Activated gamma-delta T cell (primary cell): ENCODE measurements around the gene IER5.

Experiments
- DNase-seq: peaks from one replicate; lab custom pipeline; 2025; lab: John Stamatoyannopoulos, UW

IER5 gene

GRCh38 chr1:181077576-181078242 lies 10.8 kb upstream of the IER5 start:
- DNase-seq, result no peak

DNA sequence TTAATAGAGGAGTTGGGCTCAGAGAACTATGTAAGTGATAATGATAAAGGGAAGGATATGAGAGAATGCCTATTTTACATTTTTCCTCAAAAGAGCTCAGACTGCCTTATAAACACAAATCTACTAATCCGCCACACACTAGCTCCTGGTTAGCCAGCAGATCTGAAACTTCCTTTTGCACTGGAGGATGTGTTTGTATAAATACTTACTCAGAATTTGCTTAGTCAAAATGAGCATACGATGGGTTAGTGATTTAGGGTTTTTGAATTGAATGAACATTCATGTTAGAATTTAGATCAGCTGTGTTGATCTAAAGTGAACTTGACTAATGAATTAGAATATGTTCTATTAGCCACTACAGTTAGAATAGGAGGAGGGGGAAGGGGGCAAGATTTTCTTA lies 9.1 kb upstream of the IER5 start:
- no peak for DNase-seq

DNA sequence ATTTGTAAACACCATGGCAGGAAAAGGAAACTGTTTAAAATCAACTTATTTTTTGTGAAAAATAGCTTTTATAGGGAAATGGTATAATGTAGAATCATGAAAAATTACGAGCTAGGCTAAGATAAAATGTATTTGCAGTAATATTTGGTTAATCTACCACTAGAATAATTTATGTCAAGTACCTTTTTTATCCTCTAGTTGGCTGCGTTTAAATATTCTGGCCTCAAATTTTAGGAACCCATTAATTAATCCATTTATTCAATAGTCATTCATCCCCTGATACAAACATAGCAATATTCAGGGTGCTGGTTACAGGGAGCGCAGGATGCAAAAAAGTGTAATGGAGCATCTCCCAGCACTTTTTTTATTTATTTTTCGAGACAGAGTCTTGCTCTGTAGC lies 8.6 kb upstream of the IER5 start:
- no peak for DNase-seq

DNA sequence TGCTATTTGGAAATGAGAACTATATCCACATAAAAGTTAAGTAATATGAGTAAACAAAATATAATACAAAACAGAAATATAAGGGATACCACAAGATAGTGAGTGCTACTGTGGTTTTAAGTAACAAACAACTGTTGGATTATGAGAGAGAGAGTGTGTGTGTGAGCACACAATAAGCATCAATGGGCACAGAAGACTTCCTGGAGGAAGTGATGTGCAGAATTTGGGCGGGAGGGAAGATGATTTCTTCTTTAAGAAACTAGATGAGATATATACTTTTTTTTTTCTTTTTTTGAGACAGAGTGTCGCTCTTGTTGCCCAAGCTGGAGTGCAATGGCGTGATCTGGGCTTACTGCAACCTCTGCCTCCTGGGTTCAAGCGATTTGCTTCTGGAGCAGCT lies 7.9 kb upstream of the IER5 start:
- DNase-seq, result no peak

DNA sequence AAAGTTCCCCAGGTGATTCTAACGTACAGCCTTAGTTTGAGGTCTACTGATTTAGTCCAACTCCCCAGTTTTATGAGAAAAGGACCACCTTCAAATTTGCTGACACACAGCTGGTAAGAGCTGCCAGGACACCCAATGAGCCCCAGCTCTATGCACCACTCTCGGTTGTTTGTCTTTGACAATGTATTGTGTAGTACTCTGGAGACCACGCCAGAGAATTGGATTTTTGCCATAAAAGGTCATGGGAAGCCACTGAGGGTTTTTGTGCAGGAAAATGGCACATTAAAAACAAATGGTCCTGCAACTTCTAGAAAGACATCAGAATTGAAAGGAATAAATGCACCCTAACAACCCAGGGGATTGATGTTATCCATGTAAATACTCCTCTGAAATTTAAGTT lies 7.1 kb upstream of the IER5 start:
- DNase-seq, result no peak

- DNase-seq, result no peak
These were observed 4.5 kb upstream of the IER5 start for GRCh38 chr1:181083842-181084605.

- no peak for DNase-seq
These were observed 3.9 kb upstream of the IER5 start for GRCh38 chr1:181084606-181084969.

GRCh38 chr1:181086091-181086490 lies 2.4 kb upstream of the IER5 start:
- no peak for DNase-seq

- no peak for DNase-seq
These were observed 1.6 kb upstream of the IER5 start for GRCh38 chr1:181086926-181087325.

GRCh38 chr1:181087400-181087901 lies 1.0 kb upstream of the IER5 start:
- no peak for DNase-seq

GRCh38 chr1:181089017-181089675 lies 646 bp downstream of the IER5 start:
- peak; percentile 42 for DNase-seq

GRCh38 chr1:181089676-181090544 lies 1.4 kb downstream of the IER5 start:
- peak; percentile 61 for DNase-seq

DNA sequence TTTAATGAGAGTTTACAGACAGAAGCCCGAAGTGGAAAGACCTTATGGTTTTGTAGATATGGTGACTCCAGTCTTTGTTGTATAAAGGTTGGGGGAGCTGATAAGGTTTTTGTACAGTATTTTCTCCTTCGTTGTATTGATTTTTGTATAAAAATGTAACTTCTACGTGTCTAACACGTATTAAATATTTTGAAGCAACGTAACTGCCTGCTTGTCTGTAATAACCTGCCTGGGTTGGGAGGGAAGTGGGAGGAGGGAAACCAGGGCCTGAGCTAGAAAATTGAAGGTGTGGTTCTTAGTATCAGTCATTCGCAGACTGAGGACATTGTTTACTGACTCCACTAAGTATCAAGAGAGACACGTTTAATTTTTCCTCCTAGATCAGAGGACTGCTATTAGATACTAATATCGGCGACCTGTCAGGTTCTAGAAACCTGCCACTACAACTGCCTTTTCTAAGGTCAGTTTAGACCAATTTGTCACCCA lies 2.2 kb downstream of the IER5 start:
- no peak for DNase-seq

GRCh38 chr1:181091309-181092040 lies 3.0 kb downstream of the IER5 start:
- no peak for DNase-seq

- no peak for DNase-seq
These were observed 3.6 kb downstream of the IER5 start for GRCh38 chr1:181092056-181092455.

DNA sequence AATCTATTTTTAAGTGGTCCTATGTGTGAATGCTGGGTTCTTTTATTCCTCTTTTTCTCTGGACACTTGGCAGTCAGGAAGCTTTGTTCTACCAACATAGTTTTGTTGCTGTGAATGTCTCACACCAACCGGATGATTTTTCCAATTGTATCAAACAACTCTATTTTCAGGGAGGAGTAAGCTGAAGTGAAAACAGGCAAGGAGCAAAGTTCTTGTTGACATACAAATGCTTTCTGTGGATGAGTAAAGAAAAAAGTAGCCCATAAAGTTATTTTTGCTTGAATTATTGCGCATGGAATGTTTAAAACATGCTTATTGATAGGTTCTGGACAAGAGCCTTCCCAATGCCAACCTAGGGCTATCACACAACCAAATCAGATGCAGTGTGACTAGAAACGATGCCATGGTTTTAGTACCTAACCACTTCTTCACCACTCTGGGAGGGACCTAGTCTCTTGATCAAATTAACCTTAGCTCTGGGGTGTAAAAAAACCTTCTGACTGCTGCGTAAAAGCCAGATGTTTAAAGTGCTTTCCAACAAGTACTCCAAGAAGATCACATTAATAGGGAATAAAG lies 4.5 kb downstream of the IER5 start:
- DNase-seq, result no peak

- no peak for DNase-seq
These were observed 6.1 kb downstream of the IER5 start for GRCh38 chr1:181094416-181095212.

GRCh38 chr1:181095260-181095659 lies 6.8 kb downstream of the IER5 start:
- no peak for DNase-seq

DNA sequence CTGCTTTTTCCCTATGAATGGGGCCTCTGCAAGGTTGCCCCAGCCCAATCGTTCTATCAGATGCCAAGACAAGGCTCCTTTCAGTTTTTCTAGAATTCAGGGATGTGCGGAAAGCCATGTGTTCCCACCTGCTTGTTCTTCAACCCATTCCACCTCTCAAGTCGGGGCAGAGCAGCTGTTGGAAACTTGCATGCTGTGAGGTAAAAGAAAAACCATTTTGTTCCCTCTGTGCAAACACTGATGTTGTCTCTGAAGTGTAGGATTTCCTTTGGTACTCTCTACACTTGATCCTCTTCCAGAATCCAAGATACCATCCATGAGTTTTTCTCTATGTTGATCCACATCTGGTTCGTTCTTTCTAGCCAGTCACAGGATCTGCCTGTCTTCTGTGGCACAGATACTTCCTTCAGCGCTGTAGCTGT lies 7.3 kb downstream of the IER5 start:
- no peak for DNase-seq

GRCh38 chr1:181097242-181097641 lies 8.7 kb downstream of the IER5 start:
- no peak for DNase-seq
